Measurements from ENCODE around the gene TRERF1.

GRCh38 chr6:42268835-42269204 lies 182.9 kb downstream of the TRERF1 start:
- TF ChIP-seq CTCF (IDR thresholded peaks at IDR 0.05 in 4 of 5, conservative IDR thresholded peaks at IDR 0.05 in 1 of 5), result no peak
- TF ChIP-seq POLR2A (IDR thresholded peaks at IDR 0.05), result no peak

Data from gastrocnemius medialis (tissue), 4 donors.